HepG2 (cell line): ENCODE measurements around the gene OR2F2. TPM values are rescaled to one million over a fixed set of nuclear protein-coding genes. Genes with fewer than 3 reads are reported as not detected.

Source experiments
- AFF4 ChIP-seq: sonication (generic); formaldehyde crosslinking; IDR thresholded peaks from 2 replicates; pipeline ENCODE4 v1.4.0; 2020; ENCODE audit warnings: missing genetic modification reagents
- CREB1 ChIP-seq, 2 experiments: fragments of 450-650 bp in 1 of 2; IDR thresholded peaks; 2 replicates each; pipeline ENCODE4 v1.6.1; 2016 to 2017; ENCODE audit warnings: control low read depth in 1 of 2, mild to moderate bottlenecking in 1 of 2, missing compliant biosample characterization in 1 of 2, missing genetic modification characterization in 1 of 2
- EHMT2 ChIP-seq: fragments of 200-600 bp; sonication (generic); IDR thresholded peaks from 2 replicates; pipeline ENCODE4 v1.7.0; 2017; ENCODE audit warnings: antibody characterized with exemption, low read depth, low read length, borderline replicate concordance
- GZF1 ChIP-seq: sonication (generic); formaldehyde crosslinking; IDR thresholded peaks from 2 replicates; pipeline ENCODE4 v1.5.1; 2020; ENCODE audit warnings: mild to moderate bottlenecking, missing genetic modification reagents
- IRF2 ChIP-seq: IDR thresholded peaks from 2 replicates; pipeline ENCODE4 v1.6.1; 2018; ENCODE audit warnings: missing genetic modification reagents, missing compliant biosample characterization
- JUND ChIP-seq: sonication (generic); formaldehyde crosslinking; IDR thresholded peaks from 2 replicates; pipeline ENCODE4 v1.8.0; 2022; ENCODE audit warnings: mild to moderate bottlenecking, missing genetic modification reagents
- MAFG ChIP-seq: sonication (generic); formaldehyde crosslinking; IDR thresholded peaks from 2 replicates; pipeline ENCODE4 v1.5.1; 2020; ENCODE audit warnings: mild to moderate bottlenecking, missing genetic modification reagents
- MTA1 ChIP-seq: sonication (generic); formaldehyde crosslinking; IDR thresholded peaks from 2 replicates; pipeline ENCODE4 v1.4.0; 2020; ENCODE audit warnings: missing genetic modification reagents, mild to moderate bottlenecking, borderline replicate concordance
- NFIC ChIP-seq: IDR thresholded peaks from 2 replicates; pipeline ENCODE4 v1.6.1; 2012; ENCODE audit warnings: mild to moderate bottlenecking, low read length, inconsistent platforms
- NRL ChIP-seq: sonication (generic); formaldehyde crosslinking; IDR thresholded peaks from 2 replicates; pipeline ENCODE4 v1.5.0; 2020; ENCODE audit warnings: missing genetic modification reagents, mild to moderate bottlenecking, moderate library complexity, borderline replicate concordance
- PHF20 ChIP-seq: sonication (generic); formaldehyde crosslinking; IDR thresholded peaks from 2 replicates; pipeline ENCODE4 v1.5.0; 2020; ENCODE audit warnings: mild to moderate bottlenecking, missing genetic modification reagents
- PHF21A ChIP-seq: sonication (generic); formaldehyde crosslinking; IDR thresholded peaks from 2 replicates; pipeline ENCODE4 v1.5.0; 2020; ENCODE audit warnings: mild to moderate bottlenecking, missing genetic modification reagents
- SAP130 ChIP-seq: IDR thresholded peaks from 2 replicates; pipeline ENCODE4 v1.6.1; 2016; ENCODE audit warnings: low read depth
- SATB2 ChIP-seq: sonication (generic); formaldehyde crosslinking; IDR thresholded peaks from 2 replicates; pipeline ENCODE4 v1.5.0; 2020; ENCODE audit warnings: missing genetic modification reagents
- U2AF2 ChIP-seq: fragments of 200-400 bp; formaldehyde crosslinking; IDR thresholded peaks from 2 replicates; pipeline ENCODE4 v1.6.1; 2017; ENCODE audit warnings: low read depth, mild to moderate bottlenecking, low read length
- ZNF205 ChIP-seq: IDR thresholded peaks from 2 replicates; pipeline ENCODE4 v1.6.1; 2018; ENCODE audit warnings: missing biosample characterization, missing genetic modification reagents
- ZNF207 ChIP-seq: fragments of 450-650 bp; IDR thresholded peaks from 2 replicates; pipeline ENCODE4 v1.6.1; 2016; ENCODE audit warnings: antibody characterized with exemption, borderline replicate concordance
- ZNF225 ChIP-seq: sonication (generic); formaldehyde crosslinking; IDR thresholded peaks from 2 replicates; pipeline ENCODE4 v1.4.0; 2020; ENCODE audit warnings: mild to moderate bottlenecking, missing genetic modification reagents
- ZNF550 ChIP-seq: sonication (generic); formaldehyde crosslinking; IDR thresholded peaks from 2 replicates; pipeline ENCODE4 v1.4.0; 2020; ENCODE audit warnings: mild to moderate bottlenecking, missing genetic modification reagents, borderline replicate concordance
- ZNF614 ChIP-seq: IDR thresholded peaks from 2 replicates; pipeline ENCODE4 v1.6.1; 2018; ENCODE audit warnings: missing biosample characterization, missing genetic modification reagents, inconsistent platforms, borderline replicate concordance
- ZNF788 ChIP-seq: sonication (generic); formaldehyde crosslinking; IDR thresholded peaks from 2 replicates; pipeline ENCODE4 v1.5.0; 2020; ENCODE audit warnings: mild to moderate bottlenecking, missing genetic modification reagents, borderline replicate concordance
- ZSCAN5A ChIP-seq: sonication (generic); formaldehyde crosslinking; IDR thresholded peaks from 2 replicates; pipeline ENCODE4 v1.8.0; 2022; ENCODE audit warnings: mild to moderate bottlenecking, missing genetic modification reagents, borderline replicate concordance
- polyA plus RNA-seq, 8 experiments: library from polyadenylated mRNA; depleted of rRNA in 3 of 8; stranded (reverse) in 7 of 8; unstranded in 1 of 8; fragments of >200 nt; fragmentation: Illumina TruSeq in 4 of 8; extraction: Trizol in 4 of 8; gene quantifications; 2 replicates each; pipeline versions ENCODE4 v1.2.1 to v1.2.3, GENCODE V29; 2011 to 2016; ENCODE audit warnings: low read depth in 4 of 8, missing spikeins in 1 of 8, mixed read lengths in 1 of 8; ENCODE audit not compliant: insufficient read depth in 1 of 8
- total RNA-seq, 5 experiments: library from RNA; depleted of rRNA; stranded (reverse); fragments of >200 nt; fragmentation: Illumina TruSeq; extraction: Trizol; gene quantifications; 2 replicates each; pipeline ENCODE4 v1.2.3, GENCODE V29; 2016; ENCODE audit warnings: low read depth in 1 of 5
- TF ChIP-seq, protein P1 (sequence below): IDR thresholded peaks from 2 replicates; pipeline ENCODE4 v1.6.1; 2016; ENCODE audit warnings: missing compliant biosample characterization, missing genetic modification reagents, borderline replicate concordance
- TF ChIP-seq, protein P2 (sequence below): sonication (generic); formaldehyde crosslinking; IDR thresholded peaks from 2 replicates; pipeline ENCODE4 v1.8.1; 2023; ENCODE audit warnings: mild to moderate bottlenecking, missing genetic modification reagents

The OR2F2 gene
- total and polyA plus RNA-seq, 2 of the 13 experiments (the other 11 are each of a cell fraction or from before 2014, with no cell fraction given) = 0.13 TPM; not detected in 1

DNA sequence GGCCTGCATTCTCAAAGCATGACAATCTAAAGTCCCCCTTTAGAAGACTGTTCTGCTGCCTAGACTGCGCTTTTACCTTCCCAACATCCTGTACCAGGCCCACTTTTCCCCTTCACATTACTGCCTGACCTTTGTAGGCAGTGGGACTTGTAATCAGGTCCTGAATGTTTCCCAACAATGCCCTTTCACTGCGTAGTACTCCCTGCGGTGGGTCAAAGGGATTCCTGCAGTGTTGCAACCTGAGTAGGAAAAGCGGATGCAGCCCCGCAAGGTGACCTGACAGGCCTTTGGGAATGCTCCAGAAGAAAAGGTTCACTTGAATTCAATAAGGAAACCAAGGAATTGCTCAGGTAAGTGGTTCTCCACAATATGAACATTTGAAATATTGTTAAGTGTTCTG is 28.1 kb upstream of the OR2F2 start (continued):
- TF ChIP-seq, protein P1, sequence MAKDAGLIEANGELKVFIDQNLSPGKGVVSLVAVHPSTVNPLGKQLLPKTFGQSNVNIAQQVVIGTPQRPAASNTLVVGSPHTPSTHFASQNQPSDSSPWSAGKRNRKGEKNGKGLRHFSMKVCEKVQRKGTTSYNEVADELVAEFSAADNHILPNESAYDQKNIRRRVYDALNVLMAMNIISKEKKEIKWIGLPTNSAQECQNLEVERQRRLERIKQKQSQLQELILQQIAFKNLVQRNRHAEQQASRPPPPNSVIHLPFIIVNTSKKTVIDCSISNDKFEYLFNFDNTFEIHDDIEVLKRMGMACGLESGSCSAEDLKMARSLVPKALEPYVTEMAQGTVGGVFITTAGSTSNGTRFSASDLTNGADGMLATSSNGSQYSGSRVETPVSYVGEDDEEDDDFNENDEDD = no peak
- TF ChIP-seq MAFG (no peak), SAP130 (CRISPR knock-in tag) (peak; percentile 86), PHF21A (CRISPR knock-in tag) (no peak; the same call in 1 of the 2 replicates), IRF2 (peak; percentile 89), EHMT2 (peak; percentile 57; the same call in 1 of the 2 replicates), ZNF550 (CRISPR knock-in tag) (no peak), PHF20 (CRISPR knock-in tag) (no peak), ZNF205 (CRISPR knock-in tag) (peak; percentile 48; the same call in 1 of the 2 replicates), NRL (CRISPR knock-in tag) (no peak), CREB1 (IDR thresholded peaks at IDR 0.05) (no peak), CREB1 (CRISPR knock-in tag; IDR thresholded peaks at IDR 0.05) (peak; percentile 77), U2AF2 (no peak), ZNF788 (CRISPR knock-in tag) (peak; percentile 82; the same call in 1 of the 2 replicates), JUND (CRISPR knock-in tag) (no peak), NFIC (peak; percentile 73; the same call in 1 of the 2 replicates), MTA1 (CRISPR knock-in tag) (no peak), SATB2 (CRISPR knock-in tag) (no peak), ZNF207 (no peak), ZNF225 (CRISPR knock-in tag) (no peak), AFF4 (CRISPR knock-in tag) (no peak), GZF1 (no peak; the same call in 1 of the 2 replicates), ZNF614 (CRISPR knock-in tag) (peak; percentile 84; the same call in 1 of the 2 replicates), ZSCAN5A (CRISPR knock-in tag) (peak; percentile 88; the same call in 1 of the 2 replicates)
- TF ChIP-seq, protein P2, sequence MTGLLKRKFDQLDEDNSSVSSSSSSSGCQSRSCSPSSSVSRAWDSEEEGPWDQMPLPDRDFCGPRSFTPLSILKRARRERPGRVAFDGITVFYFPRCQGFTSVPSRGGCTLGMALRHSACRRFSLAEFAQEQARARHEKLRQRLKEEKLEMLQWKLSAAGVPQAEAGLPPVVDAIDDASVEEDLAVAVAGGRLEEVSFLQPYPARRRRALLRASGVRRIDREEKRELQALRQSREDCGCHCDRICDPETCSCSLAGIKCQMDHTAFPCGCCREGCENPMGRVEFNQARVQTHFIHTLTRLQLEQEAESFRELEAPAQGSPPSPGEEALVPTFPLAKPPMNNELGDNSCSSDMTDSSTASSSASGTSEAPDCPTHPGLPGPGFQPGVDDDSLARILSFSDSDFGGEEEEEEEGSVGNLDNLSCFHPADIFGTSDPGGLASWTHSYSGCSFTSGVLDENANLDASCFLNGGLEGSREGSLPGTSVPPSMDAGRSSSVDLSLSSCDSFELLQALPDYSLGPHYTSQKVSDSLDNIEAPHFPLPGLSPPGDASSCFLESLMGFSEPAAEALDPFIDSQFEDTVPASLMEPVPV = peak; percentile 49; the same call in 1 of the 2 replicates
